Fibroblast of mammary gland (primary cell): ENCODE measurements around the gene HECTD2.
"Not testable (repeated sequence)": the region's sequence is repeated elsewhere in the genome, so short reads cannot be mapped to it uniquely, and the experiment has no call there.

Source experiments
- DNase-seq: peaks from one replicate; pipeline ENCODE4 v3.0.0-alpha.2; 2010; ENCODE audit warnings: low read depth
- H3K4me3 ChIP-seq: 2 replicates; pipeline ENCODE4 v1.5.1; 2011; ENCODE audit warnings: low read depth, mild to moderate bottlenecking, low read length, moderate library complexity; ENCODE audit not compliant: control insufficient read depth
- CTCF ChIP-seq: conservative IDR thresholded peaks from 2 replicates; pipeline ENCODE4 v1.5.1; 2011; ENCODE audit warnings: low read depth, low read length, inconsistent platforms; ENCODE audit not compliant: control insufficient read depth, insufficient read depth

The HECTD2 gene

DNA sequence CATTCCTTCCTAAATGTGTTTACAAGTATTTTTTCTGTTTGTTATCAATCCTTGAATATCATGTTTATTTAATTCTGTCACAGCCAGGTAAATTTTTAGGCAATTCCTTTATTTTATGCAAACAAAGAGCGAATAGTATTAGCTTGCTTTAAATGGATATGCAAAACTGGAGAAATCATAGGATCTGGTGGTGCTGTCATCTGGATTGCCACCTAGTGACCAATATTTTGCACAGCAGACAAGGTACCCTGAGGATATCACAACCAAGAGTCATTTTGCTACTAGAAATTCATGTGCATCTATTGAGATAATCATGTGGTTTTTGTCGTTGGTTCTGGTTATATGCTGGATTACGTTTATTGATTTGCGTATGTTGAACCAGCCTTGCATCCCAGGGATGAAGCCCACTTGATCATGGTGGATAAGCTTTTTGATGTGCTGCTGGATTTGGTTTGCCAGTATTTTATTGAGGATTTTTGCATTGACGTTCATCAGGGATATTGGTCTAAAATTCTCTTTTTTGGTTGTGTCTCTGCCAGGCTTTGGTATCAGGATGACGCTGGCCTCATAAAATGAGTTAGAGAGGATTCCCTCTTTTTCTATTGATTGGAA, 40.1 kb upstream of the HECTD2 start:
- peak; percentile 74 for TF ChIP-seq CTCF
- DNase-seq: peak; percentile 64
- not testable (repeated sequence) for H3K4me3 ChIP-seq

GRCh38 chr10:91374052-91374451, 36.1 kb upstream of the HECTD2 start:
- TF ChIP-seq CTCF: no peak
- no peak overlapping the region for H3K4me3 ChIP-seq
- no peak for DNase-seq

- H3K4me3 ChIP-seq: no peak overlapping the region
- no peak for TF ChIP-seq CTCF
- DNase-seq: no peak
Observed at GRCh38 chr10:91378061-91378460, 32.1 kb upstream of the HECTD2 start.

GRCh38 chr10:91380873-91381256, 29.3 kb upstream of the HECTD2 start:
- no peak overlapping the region for H3K4me3 ChIP-seq
- TF ChIP-seq CTCF: no peak
- no peak for DNase-seq

DNA sequence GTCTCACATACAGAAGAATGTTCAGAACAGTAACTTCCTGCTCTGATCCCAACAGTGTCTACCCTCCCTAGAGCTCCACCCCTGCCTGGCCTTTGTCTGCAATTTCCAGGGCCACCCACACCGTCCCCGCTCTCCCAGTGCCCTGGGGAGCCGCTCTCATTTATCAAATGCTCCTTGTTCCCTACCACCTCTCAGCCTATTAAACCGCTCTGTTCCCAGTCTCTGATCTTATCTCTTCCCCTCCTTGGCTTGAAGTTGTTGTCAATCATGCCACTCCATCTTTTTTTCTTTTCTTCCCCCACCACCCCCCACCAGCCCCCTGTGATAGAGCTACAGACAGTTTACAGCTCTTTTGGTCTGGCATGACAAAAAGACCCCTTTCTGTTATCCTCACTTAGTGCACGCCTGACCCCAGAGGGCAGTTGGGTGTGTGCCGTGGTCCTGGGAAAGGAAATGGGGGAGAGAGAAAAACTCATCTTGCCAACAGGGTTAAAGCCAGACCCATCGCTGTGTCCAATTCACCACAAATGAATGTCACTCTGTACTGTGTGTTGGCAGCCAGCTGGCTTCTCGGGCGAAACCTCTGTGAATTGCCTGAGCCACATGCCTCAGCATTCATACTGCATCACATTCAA, 28.8 kb upstream of the HECTD2 start:
- no peak for DNase-seq
- no peak overlapping the region for H3K4me3 ChIP-seq
- TF ChIP-seq CTCF: no peak

DNA sequence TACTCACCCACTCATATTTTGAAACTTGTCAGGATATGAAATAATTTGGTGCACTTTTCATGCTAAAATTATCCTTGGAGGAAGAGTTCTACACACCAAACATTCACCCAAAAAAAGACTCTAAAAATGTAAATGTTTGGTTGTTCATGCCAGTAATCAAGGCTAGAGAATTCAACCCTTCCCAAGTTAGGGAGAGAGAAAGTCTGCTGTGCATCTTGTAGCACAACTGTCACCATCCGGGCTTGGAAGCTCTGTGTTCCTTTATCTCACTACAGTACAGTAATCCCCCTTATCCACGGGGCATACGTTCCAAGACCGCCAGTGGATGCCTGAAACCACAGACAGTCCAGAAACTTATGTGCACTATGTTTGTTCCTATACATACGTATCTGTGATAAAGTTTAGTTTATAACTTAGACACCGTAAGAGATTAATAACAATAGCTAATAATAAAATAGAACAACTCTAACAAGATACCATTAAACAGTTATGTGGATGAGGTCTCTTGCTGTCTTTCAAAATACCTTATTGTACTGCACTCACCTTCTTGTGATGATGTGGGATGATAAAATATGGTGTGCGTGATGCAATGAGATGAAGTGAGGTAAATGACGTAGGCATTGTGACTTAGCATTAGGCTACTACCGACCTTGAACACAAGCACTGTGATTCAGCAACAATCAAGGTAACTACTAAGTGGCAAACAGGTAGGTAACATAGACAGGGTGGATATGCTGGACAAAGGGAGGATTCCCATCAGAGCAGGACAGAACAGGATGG, 24.6 kb upstream of the HECTD2 start:
- TF ChIP-seq CTCF: no peak
- no peak for DNase-seq
- H3K4me3 ChIP-seq: no peak overlapping the region
